Measurements from ENCODE around the gene PHLDA3.

PHLDA3 gene

GRCh38 chr1:201429736-201430501 lies 39.1 kb downstream of the PHLDA3 start:
- DNase-seq (ENCODE audit: low spot score): no peak

DNA sequence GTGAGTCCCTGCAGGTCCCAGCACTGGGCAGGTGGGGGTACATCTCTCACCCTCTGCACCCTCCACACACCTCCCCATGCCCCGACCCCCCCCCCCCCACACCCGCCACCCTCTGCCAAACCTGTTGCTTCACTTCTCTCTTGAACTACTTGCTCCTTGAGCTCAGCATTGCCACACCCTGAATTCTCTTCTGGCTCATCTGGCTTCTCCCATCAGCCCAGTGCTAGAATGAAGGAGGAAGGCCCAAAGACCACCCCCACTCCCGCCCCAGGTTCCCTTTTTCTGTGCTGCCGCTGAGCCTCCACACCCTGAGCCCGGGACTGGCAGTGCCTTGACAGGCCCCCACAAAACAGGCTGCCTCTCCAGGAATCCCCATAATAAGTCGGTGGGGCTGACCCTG lies 41.0 kb downstream of the PHLDA3 start:
- DNase-seq (ENCODE audit: low spot score): no peak

- DNase-seq (ENCODE audit: low spot score): no peak
Observed at GRCh38 chr1:201426479-201427310, 42.3 kb downstream of the PHLDA3 start.

GRCh38 chr1:201424146-201424545 lies 44.8 kb downstream of the PHLDA3 start:
- no peak for DNase-seq (ENCODE audit: low spot score)

GRCh38 chr1:201423655-201424054 lies 45.3 kb downstream of the PHLDA3 start:
- DNase-seq (ENCODE audit: low spot score): no peak

DNA sequence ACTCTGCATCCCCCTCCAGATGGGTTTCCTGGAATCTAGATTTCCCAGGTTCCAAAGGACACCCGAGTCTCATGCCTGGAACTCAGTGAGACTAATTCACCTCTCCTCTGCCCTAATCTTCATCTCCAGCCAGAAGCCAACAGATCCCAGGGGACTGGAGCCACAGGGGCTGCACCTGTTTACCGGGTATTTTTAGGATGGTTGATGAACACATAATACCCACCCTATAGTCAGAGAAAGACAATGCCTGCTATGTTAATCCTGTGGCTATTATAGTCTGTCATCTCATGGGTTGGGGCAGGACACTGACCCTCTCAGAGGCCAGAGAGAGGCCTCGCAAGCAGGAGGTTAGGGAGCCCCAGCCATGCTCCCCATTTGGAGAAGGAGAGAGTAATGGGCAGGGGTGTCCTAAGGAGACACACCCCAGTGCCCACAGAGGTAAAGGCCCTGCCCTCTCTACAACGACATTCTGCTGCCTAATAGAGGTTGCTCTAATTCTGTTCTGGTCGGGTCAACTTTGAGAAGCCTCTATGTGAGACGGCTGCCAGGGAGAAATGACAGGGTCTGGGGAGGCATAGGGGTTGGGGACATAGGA lies 46.5 kb downstream of the PHLDA3 start:
- no peak for DNase-seq (ENCODE audit: low spot score)

DNA sequence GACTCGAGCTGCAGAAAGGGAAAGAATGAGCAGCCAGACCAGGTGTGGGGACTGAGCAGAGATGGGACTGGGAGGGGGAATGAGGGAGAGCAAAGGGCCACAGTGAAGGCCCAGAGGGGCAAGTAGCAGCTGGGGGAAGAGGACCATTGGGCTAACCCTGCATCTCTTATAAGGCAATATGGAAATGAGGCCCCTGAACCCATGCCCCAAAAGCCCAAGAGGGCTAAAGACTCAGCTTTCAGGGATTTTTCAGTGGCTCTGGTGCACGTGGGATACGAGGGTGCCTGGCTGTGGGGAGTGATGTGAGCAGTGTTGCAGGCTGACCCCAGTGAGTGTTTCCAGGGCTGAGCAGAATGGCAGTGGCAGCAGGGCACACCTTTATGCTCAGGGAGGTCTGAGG lies 47.0 kb downstream of the PHLDA3 start:
- no peak for DNase-seq (ENCODE audit: low spot score)

DNA sequence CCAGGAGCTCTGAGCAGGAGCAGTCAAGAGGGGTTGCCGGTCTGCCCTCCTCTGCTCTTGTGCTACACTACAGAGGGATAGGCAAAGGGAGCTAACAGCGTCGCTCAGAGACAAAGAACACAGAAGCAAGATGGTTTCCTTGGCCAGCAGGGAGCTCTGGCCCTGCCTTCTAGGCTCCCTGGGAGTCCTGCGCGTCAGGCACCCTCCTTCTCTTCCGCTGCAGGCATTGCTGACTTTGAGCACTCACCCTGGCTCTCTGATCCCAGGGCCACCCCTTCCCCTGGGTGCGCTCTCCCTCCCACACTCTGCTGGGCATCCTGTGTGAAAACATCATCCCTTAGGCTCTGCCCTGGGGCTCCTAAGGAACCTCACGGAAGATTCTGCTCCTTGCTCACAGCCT lies 47.9 kb downstream of the PHLDA3 start:
- DNase-seq (ENCODE audit: low spot score): no peak

- no peak for DNase-seq (ENCODE audit: low spot score)
Observed at GRCh38 chr1:201420608-201421002, 48.4 kb downstream of the PHLDA3 start.

- no peak for DNase-seq (ENCODE audit: low spot score)
Observed at GRCh38 chr1:201419746-201420607, 49.0 kb downstream of the PHLDA3 start.

DNA sequence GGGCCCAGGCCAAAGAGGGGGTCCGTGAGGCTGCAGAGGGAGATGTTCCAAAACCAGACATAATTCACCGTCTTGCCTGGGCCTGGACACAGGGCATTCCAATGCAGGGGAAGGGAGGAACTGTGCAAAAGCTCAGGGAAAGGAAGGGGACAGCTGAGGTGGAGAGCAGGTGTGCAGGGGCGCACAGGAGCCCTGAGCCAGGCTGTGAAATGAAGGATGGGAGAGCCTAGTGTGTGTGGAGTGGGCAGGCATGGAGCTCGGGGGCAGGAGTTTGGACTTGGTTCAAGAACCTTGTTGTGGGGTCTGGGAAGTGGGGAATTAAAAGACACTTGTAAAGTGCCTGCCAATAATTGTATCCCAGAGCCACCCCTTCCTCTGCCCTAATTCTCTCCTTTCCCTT lies 49.7 kb downstream of the PHLDA3 start:
- DNase-seq (ENCODE audit: low spot score): no peak

- DNase-seq (ENCODE audit: low spot score): no peak
Observed at GRCh38 chr1:201418461-201418860, 50.5 kb downstream of the PHLDA3 start.

Measured in COLO829 (cell line).